ENCODE measurements around the gene COX14. TPM values are rescaled to one million over a fixed set of nuclear protein-coding genes. Genes with fewer than 3 reads are reported as not detected.

The COX14 gene
- total RNA-seq, 4 donors from 2014 or later = 14.3 to 121 (median 45.4) TPM

DNA sequence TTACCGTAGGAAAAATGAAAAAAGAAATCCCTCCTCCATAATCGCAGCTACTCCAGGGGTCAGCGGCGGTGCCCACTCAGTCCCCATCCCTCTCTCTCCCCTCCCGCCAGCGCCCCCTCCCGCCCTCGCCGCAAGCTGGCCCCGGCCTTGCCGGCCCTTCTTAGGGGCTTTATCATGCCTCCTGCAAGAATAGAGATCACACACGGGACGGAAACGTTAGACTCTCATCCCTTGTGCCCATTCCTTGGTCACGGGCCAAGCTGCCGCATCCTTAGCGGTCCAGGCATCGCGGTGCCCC lies 692 bp upstream of the COX14 start:
- Histone ChIP-seq H3K4me1 (peaks cover 3 to 13% of the 10 kb centered on the region in 2 donors), H3K27ac (peak overlapping the region; percentile 70 to 92), H3K4me3 (peak overlapping the region in 1 of 2 donors; percentile 22), H3K27me3 (no peaks in the 10 kb centered on the region), H3K36me3 (no peaks in the 10 kb centered on the region), H3K9me3 (no peaks in the 10 kb centered on the region)
- TF ChIP-seq CTCF (IDR thresholded peaks at IDR 0.05) = no peak
- no peak for TF ChIP-seq POLR2A (IDR thresholded peaks at IDR 0.05)
- intact Hi-C loops (cut with DNase I; ENCODE audit: low total_unique reads) = no loop called here
- DNase-seq = no peak

DNA sequence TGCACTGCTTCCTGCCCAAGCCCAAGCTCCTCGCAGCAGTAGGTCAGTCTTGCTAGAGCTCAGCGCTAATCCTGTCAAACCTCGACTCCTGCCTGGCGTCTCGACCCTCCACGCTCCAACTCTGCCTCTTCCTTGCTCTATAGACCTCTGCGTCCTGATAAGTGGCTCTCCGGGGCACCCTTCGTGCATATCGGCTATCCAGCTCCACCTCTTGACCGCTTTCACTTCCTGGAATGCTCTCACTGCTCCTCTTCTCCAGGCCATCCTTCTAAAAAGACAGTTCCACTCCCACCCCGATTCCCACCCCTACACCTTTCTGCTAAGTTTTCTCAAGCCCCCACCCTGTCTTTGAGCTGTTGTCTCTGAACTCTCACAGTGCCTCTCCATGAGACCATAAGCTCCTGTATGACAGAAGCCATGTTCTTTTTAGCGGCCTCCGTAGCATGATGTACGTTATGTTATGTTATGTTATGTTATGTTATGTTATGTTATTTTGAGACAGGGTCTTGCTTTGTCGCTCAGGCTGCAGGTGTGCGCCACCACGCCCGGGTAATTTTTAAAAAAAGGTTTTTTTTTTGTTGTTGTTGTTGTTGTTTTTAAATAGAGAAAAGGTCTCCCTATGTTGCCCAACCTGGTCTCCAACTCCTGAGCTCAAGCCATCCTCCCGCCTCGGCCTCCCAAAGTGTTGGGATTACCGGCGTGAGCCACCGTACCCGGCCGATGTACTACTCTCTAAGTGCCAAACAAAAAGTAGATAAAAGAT lies 601 bp downstream of the COX14 start:
- H3K27ac ChIP-seq = peak overlapping the region; percentile 84 to 92
- TF ChIP-seq POLR2A (IDR thresholded peaks at IDR 0.05) (no peak), CTCF (IDR thresholded peaks at IDR 0.05) (no peak)
- intact Hi-C loops (cut with DNase I; ENCODE audit: low total_unique reads) = no loop called here
- no peaks in the 10 kb centered on the region for H3K36me3 ChIP-seq
- peaks cover 3 to 16% of the 10 kb centered on the region in 2 donors for H3K4me1 ChIP-seq
- H3K27me3 ChIP-seq = no peaks in the 10 kb centered on the region
- no peak for DNase-seq
- no peaks in the 10 kb centered on the region for H3K9me3 ChIP-seq
- H3K4me3 ChIP-seq = peak overlapping the region; percentile 70 to 74

- Histone ChIP-seq H3K27ac (peak overlapping the region in 1 of 2 donors; percentile 21), H3K4me1 (peaks cover 3 to 10% of the 10 kb centered on the region in 2 donors), H3K4me3 (no peak overlapping the region), H3K36me3 (no peaks in the 10 kb centered on the region), H3K27me3 (no peaks in the 10 kb centered on the region), H3K9me3 (no peaks in the 10 kb centered on the region)
- intact Hi-C loops (cut with DNase I; ENCODE audit: low total_unique reads) = no loop called here
- TF ChIP-seq POLR2A (IDR thresholded peaks at IDR 0.05) = no peak
- TF ChIP-seq CTCF (IDR thresholded peaks at IDR 0.05) = no peak
- DNase-seq = no peak
Measured at GRCh38 chr12:50117057-50117622, 5.1 kb downstream of the COX14 start.

- no peaks in the 10 kb centered on the region for H3K9me3 ChIP-seq
- H3K36me3 ChIP-seq = no peaks in the 10 kb centered on the region
- no peak for DNase-seq
- intact Hi-C loops (cut with DNase I; ENCODE audit: low total_unique reads) = no loop called here
- no peak overlapping the region for H3K4me3 ChIP-seq
- TF ChIP-seq CTCF (IDR thresholded peaks at IDR 0.05) (no peak), POLR2A (IDR thresholded peaks at IDR 0.05) (no peak)
- peaks cover 2 to 3% of the 10 kb centered on the region in 2 donors for H3K4me1 ChIP-seq
- no peaks in the 10 kb centered on the region for H3K27me3 ChIP-seq
- no peak overlapping the region for H3K27ac ChIP-seq
Measured at GRCh38 chr12:50119387-50119786, 7.4 kb downstream of the COX14 start.

- no peaks in the 10 kb centered on the region for H3K27me3 ChIP-seq
- intact Hi-C loops (cut with DNase I; ENCODE audit: low total_unique reads) = no loop called here
- no peaks in the 10 kb centered on the region for H3K36me3 ChIP-seq
- DNase-seq = peak in 1 of 2 donors; percentile 0
- H3K9me3 ChIP-seq = no peaks in the 10 kb centered on the region
- H3K4me3 ChIP-seq = no peak overlapping the region
- no peak overlapping the region for H3K27ac ChIP-seq
- no peak for TF ChIP-seq POLR2A (IDR thresholded peaks at IDR 0.05)
- TF ChIP-seq CTCF (IDR thresholded peaks at IDR 0.05) = no peak
- H3K4me1 ChIP-seq = peaks cover 0 to 3% of the 10 kb centered on the region in 2 donors
Measured at GRCh38 chr12:50120521-50120920, 8.5 kb downstream of the COX14 start.

All from uterus (tissue), 4 donors.